Measurements from ENCODE around the gene OBSL1. TPM values are rescaled to one million over a fixed set of nuclear protein-coding genes. Genes with fewer than 3 reads are reported as not detected.

Gene OBSL1
- 45.7 and 55.1 TPM in 2 replicates for total RNA-seq

GRCh38 chr2:219571311-219572236 is at the start of gene OBSL1:
Gene OBSL1 (minus strand): TSS chr2:219571539. CDS start chr2:219571232, 307 bp downstream.

GRCh38 chr2:219597552-219598307 is 26.4 kb upstream of the OBSL1 start, which contains the start of gene STK11IP:
Gene STK11IP (plus strand): TSS chr2:219597857. CDS start chr2:219598120, 263 bp downstream.

GRCh38 chr2:219572237-219573001 is 1.1 kb upstream of the OBSL1 start, which contains the start of gene INHA:
Gene INHA (plus strand): TSS chr2:219572310. CDS start chr2:219572375, 65 bp downstream.

GRCh38 chr2:219543596-219544358 is 27.6 kb downstream of the OBSL1 start, which contains the start of the genes CHPF and TMEM198:
Gene CHPF (minus strand): TSS chr2:219543809. CDS start chr2:219543538, 271 bp downstream.
Gene TMEM198 (plus strand): TSS chr2:219544028. CDS start chr2:219544728, 700 bp downstream.

GRCh38 chr2:219514196-219514761 is 57.1 kb downstream of the OBSL1 start, which contains the start of gene ASIC4:
Gene ASIC4 (plus strand): TSS chr2:219514482. CDS start chr2:219514725, 243 bp downstream.

Small RNA genes lying within 50 kb of the gene (small RNA-seq; reads per million reads assigned to genes)
- gene MIR3132 (ENCODE audit: low replicate concordance) (not detected), gene RN7SKP213 (ENCODE audit: low replicate concordance) (not detected)

Other genes with a start within 250 kb of the OBSL1 start
- not detected in 2 replicates for gene RESP18, start 238.8 kb downstream of the OBSL1 start, total RNA-seq
- gene DNPEP, start 183.6 kb downstream of the OBSL1 start, total RNA-seq = 64.0 and 76.8 TPM in 2 replicates
- 0.29 and 7.2 TPM in 2 replicates for gene DES, start 153.2 kb downstream of the OBSL1 start, total RNA-seq
- 9.9 and 21.7 TPM in 2 replicates for gene SPEG, start 136.7 kb downstream of the OBSL1 start, total RNA-seq
- gene GMPPA, start 72.6 kb downstream of the OBSL1 start, total RNA-seq = 70.0 and 100 TPM in 2 replicates
- under 0.01 TPM in 1 of 2 replicates, not detected in the other for gene ASIC4, start 57.1 kb downstream of the OBSL1 start, total RNA-seq
- gene CHPF, start 27.7 kb downstream of the OBSL1 start, total RNA-seq = 193 and 332 TPM in 2 replicates
- gene TMEM198, start 27.5 kb downstream of the OBSL1 start, total RNA-seq = 1.1 and 6.8 TPM in 2 replicates
- gene INHA, start 771 bp upstream of the OBSL1 start, total RNA-seq = 0.22 TPM in 1 of 2 replicates, not detected in the other
- gene STK11IP, start 26.3 kb upstream of the OBSL1 start, total RNA-seq = 17.5 and 21.0 TPM in 2 replicates
- 2.6 and 4.4 TPM in 2 replicates for gene SLC4A3, start 56.1 kb upstream of the OBSL1 start, total RNA-seq